CD14-positive monocyte (primary cell): ENCODE measurements around the gene MAPRE3. TPM values are rescaled to one million over a fixed set of nuclear protein-coding genes. Genes with fewer than 3 reads are reported as not detected.

Experiments
- DNase-seq, 3 donors: peaks; one replicate each; pipeline ENCODE4 v3.0.0-alpha.2; 2011 to 2022
- H2AFZ ChIP-seq: 2 replicates; pipeline ENCODE4 v1.6.0; 2012; ENCODE audit warnings: mild to moderate bottlenecking, low read depth, low read length, inconsistent platforms; ENCODE audit not compliant: insufficient read depth, poor library complexity, severe bottlenecking
- H3K27ac ChIP-seq, 2 donors: 1 replicate in 1 of 2; 2 replicates in 1 of 2; pipeline ENCODE4 v1.5.1; 2012 to 2013; ENCODE audit warnings: low read length in 2 of 2, control low read depth in 1 of 2, inconsistent platforms in 1 of 2, low read depth in 1 of 2, mild to moderate bottlenecking in 1 of 2
- H3K27me3 ChIP-seq, 2 donors: one replicate each; pipeline versions ENCODE4 v1.6.0 to v1.6.1; 2011 to 2013; ENCODE audit warnings: low read length in 2 of 2; ENCODE audit not compliant: control insufficient read depth in 2 of 2, insufficient read depth in 2 of 2
- H3K36me3 ChIP-seq, 2 donors: replicated peaks in 1 of 2; 1 replicate in 1 of 2; 2 replicates in 1 of 2; pipeline versions ENCODE4 v1.5.1 to v1.6.1; 2012 to 2013; ENCODE audit warnings: low read length in 2 of 2, control low read depth in 1 of 2, inconsistent platforms in 1 of 2, mild to moderate bottlenecking in 1 of 2; ENCODE audit not compliant: insufficient read depth in 2 of 2, control insufficient read depth in 1 of 2
- H3K4me1 ChIP-seq, 2 donors: 1 replicate in 1 of 2; 2 replicates in 1 of 2; pipeline versions ENCODE4 v1.5.1 to v1.6.1; 2012 to 2013; ENCODE audit warnings: low read length in 2 of 2, control low read depth in 1 of 2, inconsistent platforms in 1 of 2, mild to moderate bottlenecking in 1 of 2, moderate library complexity in 1 of 2; ENCODE audit not compliant: insufficient read depth in 2 of 2, control insufficient read depth in 1 of 2
- H3K4me2 ChIP-seq: replicated peaks from 2 replicates; pipeline ENCODE3; 2012; ENCODE audit warnings: low read length, moderate library complexity, mild to moderate bottlenecking; ENCODE audit not compliant: poor library complexity, severe bottlenecking; ENCODE audit errors: extremely low read depth
- H3K4me3 ChIP-seq, 3 experiments: fragments of 200-600 bp in 1 of 3; sonication (generic) in 1 of 3; replicated peaks in 1 of 3; 1 replicate in 2 of 3; 2 replicates in 1 of 3; pipeline ENCODE4 v1.5.1; 2011 to 2013; ENCODE audit warnings: low read length in 3 of 3, mild to moderate bottlenecking in 3 of 3, control low read depth in 2 of 3, low read depth in 2 of 3, inconsistent platforms in 1 of 3, moderate library complexity in 1 of 3
- H3K79me2 ChIP-seq: 2 replicates; pipeline ENCODE4 v1.6.0; 2012; ENCODE audit warnings: mild to moderate bottlenecking, control low read depth, inconsistent platforms, low read length, moderate library complexity; ENCODE audit not compliant: insufficient read depth
- H3K9ac ChIP-seq: 2 replicates; pipeline ENCODE4 v1.6.0; 2017; ENCODE audit warnings: low read length, mild to moderate bottlenecking; ENCODE audit not compliant: insufficient read depth, poor library complexity, severe bottlenecking
- H3K9me3 ChIP-seq, 2 donors: replicated peaks in 1 of 2; 1 replicate in 1 of 2; 2 replicates in 1 of 2; pipeline versions ENCODE4 v1.5.1 to v1.6.1; 2012 to 2013; ENCODE audit warnings: low read length in 2 of 2, control low read depth in 1 of 2; ENCODE audit not compliant: control insufficient read depth in 1 of 2, insufficient read depth in 1 of 2
- H4K20me1 ChIP-seq: 2 replicates; pipeline ENCODE4 v1.6.0; 2012; ENCODE audit warnings: mild to moderate bottlenecking, low read length, control low read depth, moderate library complexity; ENCODE audit not compliant: insufficient read depth
- H3K27ac Mint-ChIP-seq, 7 donors: one replicate each; pipeline ENCODE4 v1.8.0; 2020; ENCODE audit warnings: mild to moderate bottlenecking in 7 of 7, mixed read lengths in 7 of 7, moderate library complexity in 6 of 7, inconsistent platforms in 2 of 7
- H3K27me3 Mint-ChIP-seq, 3 donors: one replicate each; pipeline ENCODE4 v1.8.0; 2021 to 2022; ENCODE audit warnings: low read depth in 3 of 3, mild to moderate bottlenecking in 3 of 3, mixed read lengths in 3 of 3, moderate library complexity in 3 of 3, inconsistent platforms in 1 of 3
- H3K36me3 Mint-ChIP-seq, 2 donors: one replicate each; pipeline ENCODE4 v1.8.0; 2020; ENCODE audit warnings: mixed read lengths in 2 of 2, inconsistent platforms in 1 of 2, mild to moderate bottlenecking in 1 of 2
- H3K4me1 Mint-ChIP-seq: one replicate; pipeline ENCODE4 v1.8.0; 2020; ENCODE audit warnings: mild to moderate bottlenecking, mixed read lengths
- H3K4me3 Mint-ChIP-seq, 2 donors: one replicate each; pipeline ENCODE4 v1.8.0; 2020; ENCODE audit warnings: mild to moderate bottlenecking in 2 of 2, mixed read lengths in 2 of 2, moderate library complexity in 1 of 2
- H3K9me3 Mint-ChIP-seq, 7 donors: one replicate each; pipeline ENCODE4 v1.8.0; 2020 to 2022; ENCODE audit warnings: mixed read lengths in 7 of 7, mild to moderate bottlenecking in 6 of 7, moderate library complexity in 6 of 7, inconsistent platforms in 2 of 7
- WGBS: methylation state at CpG from one replicate; pipeline ENCODE4 v1.1.5; 2013; ENCODE audit warnings: missing lambda C conversion rate; ENCODE audit not compliant: insufficient coverage; 5-methylcytosine and 5-hydroxymethylcytosine counted together
- intact Hi-C, 2 donors: fragments of 100-400 bp; cut with micrococcal nuclease; formaldehyde crosslinking; loops; one replicate each; pipeline versions ENCODE4 v1.15.0 to v1.15.1; 2023
- polyA plus RNA-seq, 3 donors: library from polyadenylated mRNA; depleted of rRNA in 1 of 3; unstranded in 2 of 3; stranded (reverse) in 1 of 3; fragments of 300-500 nt in 2 of 3; fragments of >200 nt in 1 of 3; fragmentation: Illumina TruSeq in 2 of 3; gene quantifications; 1 replicate in 2 of 3; 2 replicates in 1 of 3; pipeline ENCODE4 v1.2.3, GENCODE V29; 2012 to 2021
- TF ChIP-seq, protein P1 (sequence below): fragments of 200-600 bp; IDR thresholded peaks from one replicate; pipeline ENCODE4 v1.8.0; 2022; ENCODE audit warnings: antibody characterized with exemption, mild to moderate bottlenecking

MAPRE3 gene
- polyA plus RNA-seq, 3 donors = 2.4 to 14.4 (median 3.5) TPM

DNA sequence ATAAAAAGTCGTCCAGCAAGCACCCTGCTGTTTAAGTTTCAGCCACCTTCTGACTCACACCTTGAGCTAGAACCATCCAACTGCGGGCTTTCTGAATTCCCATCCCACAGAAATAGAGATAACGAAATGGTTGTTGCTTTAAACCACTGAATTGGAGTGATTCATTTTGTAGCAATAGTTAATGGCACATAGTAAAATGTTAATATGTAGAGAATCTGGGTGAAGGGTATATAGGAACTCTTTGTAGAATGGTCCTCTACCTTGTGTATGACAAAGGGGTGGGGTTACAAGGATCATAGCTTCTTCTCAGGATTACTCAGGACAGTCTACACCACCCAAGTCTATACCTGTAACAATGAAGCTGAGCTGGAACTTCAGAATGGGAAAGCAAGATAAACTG, 2.4 kb upstream of the MAPRE3 start:
- Histone ChIP-seq H3K4me3 (no peak overlapping the region), H3K36me3 (no peaks in the 10 kb centered on the region), H3K4me2 (no peak overlapping the region), H3K9ac (no peak overlapping the region), H2AFZ (no peak overlapping the region), H3K27me3 (peaks cover 0 to 13% of the 10 kb centered on the region in 2 donors), H3K4me1 (peaks cover 10 to 18% of the 10 kb centered on the region in 2 donors), H4K20me1 (no peaks in the 10 kb centered on the region), H3K27ac (no peak overlapping the region), H3K79me2 (no peaks in the 10 kb centered on the region), H3K9me3 (no peaks in the 10 kb centered on the region)
- Mint-ChIP-seq H3K27ac (no peak overlapping the region), H3K4me3 (no peak overlapping the region), H3K36me3 (no peaks in the 10 kb centered on the region), H3K27me3 (peaks cover 15 to 35% (median 30%) of the 10 kb centered on the region in 3 donors), H3K9me3 (peaks cover 0 to 2% (median 0%) of the 10 kb centered on the region in 7 donors), H3K4me1 (peaks cover 18% of the 10 kb centered on the region)
- no CpG with 5 or more reads among the region's 3 CpGs for WGBS
- intact Hi-C loops = no loop called here
- DNase-seq = no peak
- TF ChIP-seq, protein P1, sequence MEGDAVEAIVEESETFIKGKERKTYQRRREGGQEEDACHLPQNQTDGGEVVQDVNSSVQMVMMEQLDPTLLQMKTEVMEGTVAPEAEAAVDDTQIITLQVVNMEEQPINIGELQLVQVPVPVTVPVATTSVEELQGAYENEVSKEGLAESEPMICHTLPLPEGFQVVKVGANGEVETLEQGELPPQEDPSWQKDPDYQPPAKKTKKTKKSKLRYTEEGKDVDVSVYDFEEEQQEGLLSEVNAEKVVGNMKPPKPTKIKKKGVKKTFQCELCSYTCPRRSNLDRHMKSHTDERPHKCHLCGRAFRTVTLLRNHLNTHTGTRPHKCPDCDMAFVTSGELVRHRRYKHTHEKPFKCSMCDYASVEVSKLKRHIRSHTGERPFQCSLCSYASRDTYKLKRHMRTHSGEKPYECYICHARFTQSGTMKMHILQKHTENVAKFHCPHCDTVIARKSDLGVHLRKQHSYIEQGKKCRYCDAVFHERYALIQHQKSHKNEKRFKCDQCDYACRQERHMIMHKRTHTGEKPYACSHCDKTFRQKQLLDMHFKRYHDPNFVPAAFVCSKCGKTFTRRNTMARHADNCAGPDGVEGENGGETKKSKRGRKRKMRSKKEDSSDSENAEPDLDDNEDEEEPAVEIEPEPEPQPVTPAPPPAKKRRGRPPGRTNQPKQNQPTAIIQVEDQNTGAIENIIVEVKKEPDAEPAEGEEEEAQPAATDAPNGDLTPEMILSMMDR = no peak

GRCh38 chr2:26969077-26969844, 1.2 kb upstream of the MAPRE3 start:
- no peaks in the 10 kb centered on the region for H3K79me2 ChIP-seq
- no peak overlapping the region for H3K9ac ChIP-seq
- no peak for DNase-seq
- Mint-ChIP-seq H3K27me3 (peaks cover 15 to 35% (median 32%) of the 10 kb centered on the region in 3 donors), H3K4me3 (peak overlapping the region; percentile 43 to 61), H3K36me3 (no peaks in the 10 kb centered on the region), H3K9me3 (peaks cover 0 to 2% (median 0%) of the 10 kb centered on the region in 7 donors), H3K27ac (peak overlapping the region in 4 of 7 donors; percentile 13 to 69 (median 40)), H3K4me1 (peaks cover 18% of the 10 kb centered on the region)
- H3K9me3 ChIP-seq = no peaks in the 10 kb centered on the region
- H3K4me3 ChIP-seq = no peak overlapping the region
- H3K4me2 ChIP-seq = no peak overlapping the region
- peaks cover 10 to 18% of the 10 kb centered on the region in 2 donors for H3K4me1 ChIP-seq
- 73% methylated on average over 10 of the region's 10 CpGs for WGBS
- H3K36me3 ChIP-seq = no peaks in the 10 kb centered on the region
- peaks cover 0 to 13% of the 10 kb centered on the region in 2 donors for H3K27me3 ChIP-seq
- TF ChIP-seq, protein P1 = no peak
- H3K27ac ChIP-seq = no peak overlapping the region
- intact Hi-C loops = no loop called here
- H4K20me1 ChIP-seq = no peaks in the 10 kb centered on the region
- no peak overlapping the region for H2AFZ ChIP-seq
